ENCODE results near the gene HEATR1.
A peak's percentile ranks its signal among the peaks of the same experiment; 100 is the strongest.
"Not testable (repeated sequence)": the region's sequence is repeated elsewhere in the genome, so short reads cannot be mapped to it uniquely, and the experiment has no call there.

The HEATR1 gene

GRCh38 chr1:236507022-236507700, 97.2 kb downstream of the HEATR1 start:
- DNase-seq = no peak

- DNase-seq = not testable (repeated sequence)
Measured at GRCh38 chr1:236504338-236504737, 100.0 kb downstream of the HEATR1 start.

GRCh38 chr1:236502972-236503639, 101.2 kb downstream of the HEATR1 start:
- peak; percentile 21 for DNase-seq

- DNase-seq = no peak
Measured at GRCh38 chr1:236502579-236502971, 101.7 kb downstream of the HEATR1 start.

GRCh38 chr1:236501093-236501492, 103.2 kb downstream of the HEATR1 start:
- no peak for DNase-seq
